ENCODE measurements around the gene TRIO.

TRIO gene

GRCh38 chr5:14131855-14132503 is 11.2 kb upstream of the TRIO start (continued):
- peak; percentile 72 for TF ChIP-seq TCF7L2 (IDR thresholded peaks at IDR 0.05; ENCODE audit: borderline replicate concordance, low read depth, low read length)
- peak; percentile 92 for TF ChIP-seq OVOL3 (tag by site-specific recombination; IDR thresholded peaks at IDR 0.05)
- peak; percentile 90 for TF ChIP-seq ZNF629 (tag by site-specific recombination; IDR thresholded peaks at IDR 0.05)
- TF ChIP-seq ZSCAN16 (tag by site-specific recombination; IDR thresholded peaks at IDR 0.05), result 0 out of 2 replicates have a peak, but pooled peaks have one; percentile 51
- no peak for TF ChIP-seq ZNF704 (tag by site-specific recombination; IDR thresholded peaks at IDR 0.05)

- Histone ChIP-seq H3K27ac (ENCODE audit: extremely low read depth, low read depth, low read length) (no peak overlapping the region), H3K4me1 (ENCODE audit: control insufficient read depth, insufficient read depth, low read length) (peaks cover 24% of the 10 kb centered on the region), H3K9me3 (ENCODE audit: control insufficient read depth, insufficient read depth, low read depth, low read length) (no peaks in the 10 kb centered on the region; the same call in 1 of the 2 replicates), H3K36me3 (ENCODE audit: control insufficient read depth in 2 of 2, insufficient read depth in 1 of 2, low read length in 2 of 2) (no peaks in the 10 kb centered on the region), H3K4me3 (ENCODE audit: low read depth, low read length) (no peak overlapping the region)
- ChIA-PET POLR2A (interaction anchor here (1.5 to 1.9 kb wide), 2 partner anchors 9 to 23 kb away, joined by 4 to 13 read pairs; partner anchors contain the start of gene TRIO), CTCF (interaction anchor here (0.6 to 1.8 kb wide), 4 partner anchors 9 to 137 kb away, joined by 3 to 6 read pairs (median 4); partner anchors contain the start of gene TRIO)
- peak; percentile 78 for TF ChIP-seq ZNF510 (tag by site-specific recombination; IDR thresholded peaks at IDR 0.05; ENCODE audit: insufficient replicate concordance)
- TF ChIP-seq ZNF501 (tag by site-specific recombination; IDR thresholded peaks at IDR 0.05), result no peak
- no peak for TF ChIP-seq REPIN1 (tag by site-specific recombination; IDR thresholded peaks at IDR 0.05; ENCODE audit: low read depth)
- TF ChIP-seq SETDB1 (IDR thresholded peaks at IDR 0.05; ENCODE audit: insufficient read length, low read length), result peak; percentile 56
- TF ChIP-seq ZNF350 (tag by site-specific recombination; IDR thresholded peaks at IDR 0.05), result no peak
- TF ChIP-seq BCL11B (tag by site-specific recombination; IDR thresholded peaks at IDR 0.05; ENCODE audit: low read depth), result no peak
These were observed 9.7 kb upstream of the TRIO start for GRCh38 chr5:14133394-14133793.

- H3K27ac ChIP-seq (ENCODE audit: extremely low read depth, low read depth, low read length), result no peak overlapping the region
- H3K4me1 ChIP-seq (ENCODE audit: control insufficient read depth, insufficient read depth, low read length), result peaks cover 31% of the 10 kb centered on the region
- no peaks in the 10 kb centered on the region; the same call in 1 of the 2 replicates for H3K9me3 ChIP-seq (ENCODE audit: control insufficient read depth, insufficient read depth, low read depth, low read length)
- CTCF ChIA-PET, result interaction anchor here (0.7 to 1.8 kb wide), 4 partner anchors 9 to 136 kb away, joined by 3 to 6 read pairs (median 4); partner anchors contain the start of gene TRIO
- TF ChIP-seq ZNF626 (tag by site-specific recombination; IDR thresholded peaks at IDR 0.05) (no peak), ZNF658 (tag by site-specific recombination; IDR thresholded peaks at IDR 0.05) (no peak), HOXC10 (CRISPR knock-in tag; IDR thresholded peaks at IDR 0.05) (no peak), ZNF791 (tag by site-specific recombination; IDR thresholded peaks at IDR 0.05) (no peak), FEZF1 (tag by site-specific recombination; IDR thresholded peaks at IDR 0.05) (0 out of 2 replicates have a peak, but pooled peaks have one; percentile 21)
- POLR2A ChIA-PET, result interaction anchor here (0.5 kb wide), 1 partner anchor 25 kb away, joined by 3 read pairs; no protein-coding TSS in a partner anchor
- no peaks in the 10 kb centered on the region for H3K36me3 ChIP-seq (ENCODE audit: control insufficient read depth in 2 of 2, insufficient read depth in 1 of 2, low read length in 2 of 2)
- H3K4me3 ChIP-seq (ENCODE audit: low read depth, low read length), result no peak overlapping the region
These were observed 9.1 kb upstream of the TRIO start for GRCh38 chr5:14134083-14134482.

- POLR2A ChIA-PET, result no interaction called here
- CTCF ChIA-PET, result interaction anchor here (0.6 to 1.8 kb wide), 4 partner anchors 8 to 135 kb away, joined by 4 to 6 read pairs (median 4); partner anchors contain the start of gene TRIO
- TF ChIP-seq ZNF398 (tag by site-specific recombination; IDR thresholded peaks at IDR 0.05), result peak; percentile 73
- TF ChIP-seq ZBTB7A (tag by site-specific recombination; IDR thresholded peaks at IDR 0.05; ENCODE audit: low read depth), result no peak
- Histone ChIP-seq H3K9me3 (ENCODE audit: control insufficient read depth, insufficient read depth, low read depth, low read length) (no peaks in the 10 kb centered on the region; the same call in 1 of the 2 replicates), H3K4me3 (ENCODE audit: low read depth, low read length) (no peak overlapping the region), H3K27ac (ENCODE audit: extremely low read depth, low read depth, low read length) (no peak overlapping the region), H3K36me3 (ENCODE audit: control insufficient read depth in 2 of 2, insufficient read depth in 1 of 2, low read length in 2 of 2) (no peaks in the 10 kb centered on the region), H3K4me1 (ENCODE audit: control insufficient read depth, insufficient read depth, low read length) (peaks cover 31% of the 10 kb centered on the region)
These were observed 8.4 kb upstream of the TRIO start for GRCh38 chr5:14134771-14135170.
